A673 (cell line): ENCODE data around the gene PLP2. TPM values are rescaled to one million over a fixed set of nuclear protein-coding genes. Genes with fewer than 3 reads are reported as not detected.
A peak's percentile ranks its signal among the peaks of the same experiment; 100 is the strongest.

Experiments
- BruUV-seq: library from RNA; stranded (reverse); fragments of 400-500 nt; replicated peaks from 2 replicates; lab custom pipeline; 2021; lab: Mats Ljungman, UMichigan
- CTCF ChIA-PET: fragments of 300-600 bp; sonication (Branson Sonifier 250); formaldehyde crosslinking; loops from one replicate; lab custom pipeline; 2022; ENCODE audit warnings: antibody characterized with exemption; lab: Charles Lee
- POLR2A ChIA-PET: fragments of 300-600 bp; sonication (Branson Sonifier 250); formaldehyde crosslinking; loops from one replicate; lab custom pipeline; 2022; ENCODE audit warnings: antibody characterized with exemption; ENCODE audit not compliant: low non-redundant PET; lab: Charles Lee
- DNase-seq: peaks from one replicate; pipeline ENCODE4 v3.0.0-alpha.2; 2015; ENCODE audit warnings: low spot score
- H3K27ac ChIP-seq: fragments of 200-600 bp; sonication (generic); 2 replicates; pipeline ENCODE4 v1.5.1; 2016; ENCODE audit warnings: mixed run types, low read depth, mild to moderate bottlenecking, mixed read lengths, antibody characterized with exemption, low read length; ENCODE audit not compliant: poor library complexity, severe bottlenecking
- H3K27me3 ChIP-seq: fragments of 200-600 bp; sonication (generic); replicated peaks from 2 replicates; pipeline ENCODE4 v1.6.1; 2017; ENCODE audit warnings: mixed run types, low read depth, mild to moderate bottlenecking, mixed read lengths, antibody characterized with exemption, low read length; ENCODE audit not compliant: insufficient read depth, poor library complexity
- H3K36me3 ChIP-seq: fragments of 200-600 bp; sonication (generic); 2 replicates; pipeline ENCODE4 v1.6.1; 2016; ENCODE audit warnings: mixed run types, mild to moderate bottlenecking, mixed read lengths, antibody characterized with exemption, low read length; ENCODE audit not compliant: insufficient read depth, poor library complexity, severe bottlenecking
- H3K4me1 ChIP-seq: fragments of 200-600 bp; sonication (generic); 2 replicates; pipeline ENCODE4 v1.6.1; 2017; ENCODE audit warnings: mixed run types, mild to moderate bottlenecking, mixed read lengths, antibody characterized with exemption, low read length; ENCODE audit not compliant: insufficient read depth, poor library complexity, severe bottlenecking
- H3K4me3 ChIP-seq: fragments of 200-600 bp; sonication (generic); 2 replicates; pipeline ENCODE4 v1.5.1; 2016; ENCODE audit warnings: low read depth, mixed run types, mild to moderate bottlenecking, mixed read lengths, low read length; ENCODE audit not compliant: poor library complexity, severe bottlenecking
- H3K9me3 ChIP-seq: fragments of 200-600 bp; sonication (generic); 2 replicates; pipeline ENCODE4 v1.6.1; 2016; ENCODE audit warnings: mixed run types, low read depth, mild to moderate bottlenecking, mixed read lengths, antibody characterized with exemption, low read length; ENCODE audit not compliant: poor library complexity, severe bottlenecking
- CTCF ChIP-seq: fragments of 300-800, 200-600 bp; sonication (generic); conservative IDR thresholded peaks from 2 replicates; pipeline ENCODE4 v1.5.1; 2017; ENCODE audit warnings: low read depth, mild to moderate bottlenecking, antibody characterized with exemption, low read length, moderate library complexity, mixed read lengths
- EZH2 ChIP-seq: fragments of 200-600 bp; sonication (generic); IDR thresholded peaks from 2 replicates; pipeline ENCODE4 v1.6.1; 2017; ENCODE audit warnings: borderline replicate concordance, low read depth, mild to moderate bottlenecking, mixed read lengths, antibody characterized with exemption, low read length; ENCODE audit not compliant: poor library complexity, severe bottlenecking
- intact Hi-C: fragments of 100-400 bp; cut with micrococcal nuclease; formaldehyde crosslinking; loops from one replicate; pipeline ENCODE4 v1.10.0; 2022; ENCODE audit not compliant: unreplicated experiment
- total RNA-seq: library from RNA; stranded (reverse); gene quantifications from 2 replicates; pipeline ENCODE4 v1.2.3, GENCODE V29; 2021

Gene PLP2
- total RNA-seq, 1 experiment from 2014 or later, result 87.5 TPM

GRCh38 chrX:49179358-49179757 is 7.7 kb downstream of the PLP2 start:
- Histone ChIP-seq H3K27ac (no peak overlapping the region), H3K9me3 (no peaks in the 10 kb centered on the region), H3K4me1 (no peaks in the 10 kb centered on the region), H3K4me3 (no peak overlapping the region), H3K36me3 (peaks cover 7% of the 10 kb centered on the region), H3K27me3 (no peaks in the 10 kb centered on the region)
- TF ChIP-seq CTCF (no peak), EZH2 (no peak)
- ChIA-PET CTCF (no interaction called here), POLR2A (no interaction called here)
- no peak for DNase-seq
- intact Hi-C loops, result no loop called here
- no TSS peak for BruUV-seq

DNA sequence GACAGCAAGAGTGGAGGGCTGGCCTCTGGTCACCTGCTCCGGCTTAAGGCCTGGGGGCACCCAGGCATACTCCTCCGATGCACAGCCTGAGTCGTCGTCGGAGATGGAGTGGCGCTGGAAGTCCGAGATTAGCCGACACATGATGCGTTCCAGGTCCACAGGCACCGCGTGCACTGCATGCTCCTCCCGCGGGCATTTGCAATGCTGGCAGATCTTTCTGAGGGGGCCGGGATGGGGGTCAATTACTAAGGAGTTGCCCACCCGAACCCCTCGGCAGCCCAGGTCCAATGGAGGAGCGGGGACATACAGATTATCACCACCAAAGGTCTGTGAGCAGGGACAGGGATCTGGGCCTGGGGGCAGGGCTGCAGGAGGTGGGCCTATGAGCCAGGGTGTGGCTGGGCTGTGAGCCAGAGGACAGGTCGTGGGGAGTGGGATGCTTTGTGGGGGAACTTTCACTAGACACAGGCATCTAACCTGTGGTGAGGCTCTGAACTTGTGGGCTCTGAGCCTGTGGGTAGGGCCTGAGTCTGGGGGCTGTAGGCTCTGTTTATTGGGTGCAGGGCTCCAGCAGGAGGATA is 12.1 kb downstream of the PLP2 start:
- no peak for TF ChIP-seq CTCF
- no peak for TF ChIP-seq EZH2
- no peak overlapping the region for H3K27ac ChIP-seq
- intact Hi-C loops, result no loop called here
- H3K27me3 ChIP-seq, result no peaks in the 10 kb centered on the region
- no peak for DNase-seq
- no peaks in the 10 kb centered on the region for H3K9me3 ChIP-seq
- ChIA-PET POLR2A (no interaction called here), CTCF (interaction anchor here (0.8 kb wide), 2 partner anchors 9 to 28 kb away, joined by 4 read pairs; no protein-coding TSS in a partner anchor)
- no TSS peak for BruUV-seq
- peaks cover 6% of the 10 kb centered on the region for H3K4me1 ChIP-seq
- H3K36me3 ChIP-seq, result peaks cover 3% of the 10 kb centered on the region
- H3K4me3 ChIP-seq, result peak overlapping the region; percentile 47

DNA sequence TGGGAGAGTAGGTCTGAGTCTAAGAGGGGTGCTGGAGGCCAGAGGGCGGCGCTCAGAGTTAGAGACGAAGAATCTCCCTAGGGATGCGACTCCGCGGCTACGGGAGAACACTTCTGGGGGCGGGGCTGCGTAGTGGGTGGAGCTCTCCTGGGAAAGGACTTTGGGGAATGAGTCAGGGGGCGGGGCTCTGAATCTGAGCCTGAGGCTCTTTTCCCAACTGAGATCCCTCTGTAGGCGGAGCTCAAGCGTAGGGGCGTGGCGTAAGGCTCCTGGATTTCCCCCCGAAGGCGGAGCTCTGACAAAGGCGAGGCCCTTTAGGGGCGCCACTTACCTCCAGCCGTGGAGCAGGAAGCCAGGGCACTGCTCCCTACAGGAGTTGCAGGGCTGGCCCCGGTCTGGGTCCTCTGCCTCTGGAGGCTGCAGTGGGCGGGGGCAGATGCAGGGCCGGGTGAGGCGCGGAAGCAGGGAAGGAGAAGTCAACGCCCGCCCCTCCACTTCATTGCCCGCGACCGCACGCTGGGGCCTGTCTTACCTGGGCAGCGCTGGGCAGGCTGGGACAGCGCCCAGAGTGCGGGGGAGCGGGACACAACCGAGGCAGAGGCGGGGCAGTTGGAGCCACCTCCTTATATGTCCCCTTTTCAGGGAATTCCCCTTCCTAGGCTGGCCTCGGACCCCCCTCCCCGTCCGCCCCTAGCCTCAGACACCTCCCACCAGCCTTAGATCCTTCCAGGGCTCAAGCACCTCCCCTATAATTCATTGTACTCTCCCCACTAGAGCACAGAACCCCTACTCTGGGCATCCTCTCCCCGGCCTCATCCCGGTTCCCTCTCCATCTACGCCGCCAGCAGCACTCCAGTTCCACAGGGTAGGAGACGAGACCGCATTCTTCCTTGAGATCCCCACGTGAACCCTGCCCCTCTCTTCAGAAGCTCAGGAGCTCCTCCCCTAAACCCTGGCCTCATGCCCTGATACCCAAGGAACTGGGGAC is 12.9 kb downstream of the PLP2 start:
- H3K9me3 ChIP-seq, result no peaks in the 10 kb centered on the region
- no peaks in the 10 kb centered on the region for H3K36me3 ChIP-seq
- DNase-seq, result peak; percentile 95
- H3K4me1 ChIP-seq, result peaks cover 6% of the 10 kb centered on the region
- intact Hi-C loops, result no loop called here
- no peaks in the 10 kb centered on the region for H3K27me3 ChIP-seq
- ChIA-PET CTCF (interaction anchor here (0.8 kb wide), 2 partner anchors 8 to 29 kb away, joined by 4 read pairs; no protein-coding TSS in a partner anchor), POLR2A (no interaction called here)
- no peak for TF ChIP-seq EZH2
- peak; percentile 32; the same call in 1 of the 2 replicates for TF ChIP-seq CTCF
- H3K27ac ChIP-seq, result peak overlapping the region; percentile 72
- peak overlapping the region; percentile 47 for H3K4me3 ChIP-seq
- no TSS peak for BruUV-seq
